GM19351 (cell line): ENCODE results near the gene HOXA4.

Source experiments
- ATAC-seq: cut with Tn5 transposase; IDR thresholded peaks from one replicate; pipeline ENCODE4 v1.9.1; 2021; ENCODE audit warnings: mild to moderate bottlenecking, moderate library complexity; ENCODE audit not compliant: unreplicated experiment

Gene HOXA4

DNA sequence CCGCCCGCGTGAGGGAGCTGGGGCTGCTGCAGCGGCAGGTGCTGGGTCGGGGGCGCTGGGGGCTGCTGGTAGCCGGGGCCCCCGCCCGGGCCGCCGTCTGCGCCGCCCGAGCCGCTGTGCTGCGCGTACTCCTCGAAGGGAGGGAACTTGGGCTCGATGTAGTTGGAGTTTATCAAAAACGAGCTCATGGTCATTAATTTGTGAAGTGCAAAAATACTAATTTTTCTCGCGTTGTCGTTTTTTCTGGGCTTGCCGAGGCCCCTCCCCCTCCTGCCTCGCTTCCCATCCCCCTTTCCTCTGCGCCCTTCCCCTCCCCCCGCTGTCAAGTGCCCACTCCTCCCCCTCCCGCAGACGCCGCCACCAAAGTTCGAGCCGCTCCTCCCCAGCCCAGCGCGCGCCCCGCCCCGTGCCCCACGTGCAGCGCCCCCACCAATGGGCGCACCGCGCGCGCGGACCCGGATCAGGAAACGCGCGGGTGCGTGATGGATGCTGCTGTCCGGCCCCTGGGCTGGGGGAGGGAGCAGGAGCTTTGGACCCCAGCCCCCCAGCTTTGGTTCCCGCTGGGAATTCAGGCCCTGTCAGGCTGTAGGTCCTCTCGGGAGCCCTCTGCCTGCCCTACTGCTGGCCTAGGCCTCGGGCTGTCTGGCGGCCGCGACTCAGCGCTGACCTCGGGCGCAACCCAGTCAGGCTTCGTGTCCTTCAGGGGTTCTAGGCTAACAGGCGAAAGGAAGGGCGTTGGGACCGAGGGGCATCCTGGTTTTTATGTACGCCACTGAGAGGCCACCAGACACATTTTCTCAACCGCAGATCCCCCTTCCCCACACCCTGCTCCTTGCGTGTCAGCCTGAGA is at the start of gene HOXA4:
Gene HOXA4 (minus strand): TSS at position 218 of the 850 bp plus-strand sequence. CDS start 24 bp downstream, at position 194.
- peak; percentile 67 for ATAC-seq

DNA sequence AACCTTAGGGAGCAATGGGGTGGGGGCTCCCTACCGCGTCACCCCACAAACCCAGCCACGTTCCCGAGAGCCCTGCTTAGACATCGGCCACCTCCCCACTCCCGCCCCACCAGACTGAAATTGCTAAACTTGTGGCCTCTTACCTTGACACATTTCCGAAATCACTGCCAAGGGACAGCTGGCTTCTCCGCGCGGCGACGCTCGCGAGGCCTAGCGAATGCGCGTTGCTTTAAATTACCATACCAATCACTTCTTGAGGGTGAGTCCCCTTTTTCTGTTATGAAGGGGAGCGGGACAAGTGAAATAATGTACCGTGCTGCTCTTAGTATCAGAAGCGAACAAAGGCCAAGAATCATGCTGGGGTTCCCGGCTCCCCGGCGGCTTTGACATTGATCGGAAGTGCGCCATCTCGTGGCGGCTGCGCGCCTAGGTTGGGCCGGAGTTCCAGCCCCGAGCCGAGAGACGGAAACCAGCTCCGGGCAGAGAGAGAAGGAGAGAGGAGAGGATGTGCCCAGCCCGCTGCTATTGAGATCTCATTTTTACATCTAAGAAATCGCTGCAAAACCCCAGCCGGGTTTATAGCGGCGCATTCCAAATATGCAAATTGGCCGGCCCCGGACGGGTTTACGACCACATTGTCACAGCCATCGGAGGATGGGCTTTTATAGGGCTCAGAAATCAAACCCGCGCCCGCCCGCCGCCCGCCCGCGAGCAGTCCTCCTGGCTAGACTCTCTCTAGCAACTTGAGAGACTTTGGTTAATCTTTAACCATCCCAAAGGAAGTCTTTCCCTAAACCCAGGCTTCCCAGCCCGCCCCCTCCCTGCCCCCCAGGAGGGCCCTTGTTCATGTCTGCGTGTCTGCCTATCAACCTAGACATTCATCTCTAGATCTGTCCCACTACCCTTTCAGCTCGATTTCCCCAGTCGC is 49.2 kb upstream of the HOXA4 start:
- ATAC-seq = no peak

DNA sequence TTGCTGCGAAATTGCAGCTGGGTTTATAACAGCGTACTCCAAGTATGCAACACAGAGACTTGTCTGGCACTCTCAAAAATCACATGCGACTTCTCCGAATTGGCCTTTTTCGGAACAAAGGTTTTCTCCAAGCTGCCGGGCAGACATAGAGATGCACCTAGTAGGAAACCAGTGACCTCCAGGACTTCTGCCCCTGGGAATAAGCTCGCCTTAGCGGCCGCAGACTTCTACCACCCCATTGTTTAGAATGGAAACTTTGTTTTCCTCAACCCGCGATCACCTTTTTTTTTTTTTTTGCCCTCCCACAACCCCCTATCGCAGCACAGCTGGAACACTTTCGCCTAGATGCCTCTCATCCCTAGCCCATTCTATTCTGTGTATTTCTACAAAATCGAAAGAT is 48.5 kb upstream of the HOXA4 start:
- no peak for ATAC-seq

DNA sequence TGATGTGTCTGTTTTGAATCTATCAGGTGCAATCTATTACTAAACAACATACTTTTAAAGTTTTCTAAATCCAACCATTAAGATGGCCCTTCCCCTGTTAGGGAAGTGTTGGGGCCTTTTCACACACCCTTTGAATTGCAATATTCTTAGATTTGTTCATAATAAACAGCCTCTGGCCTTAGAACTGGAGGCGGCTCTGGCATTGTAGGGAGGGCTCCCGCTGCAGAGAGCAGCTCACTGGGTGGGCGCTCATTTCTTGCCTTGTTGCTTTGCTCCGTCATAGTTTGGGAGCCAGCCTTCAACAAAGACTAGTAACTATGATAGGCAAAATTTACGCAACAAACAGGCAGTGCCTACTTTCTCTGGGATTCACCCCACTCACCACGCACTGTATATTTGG is 47.8 kb upstream of the HOXA4 start:
- no peak for ATAC-seq

DNA sequence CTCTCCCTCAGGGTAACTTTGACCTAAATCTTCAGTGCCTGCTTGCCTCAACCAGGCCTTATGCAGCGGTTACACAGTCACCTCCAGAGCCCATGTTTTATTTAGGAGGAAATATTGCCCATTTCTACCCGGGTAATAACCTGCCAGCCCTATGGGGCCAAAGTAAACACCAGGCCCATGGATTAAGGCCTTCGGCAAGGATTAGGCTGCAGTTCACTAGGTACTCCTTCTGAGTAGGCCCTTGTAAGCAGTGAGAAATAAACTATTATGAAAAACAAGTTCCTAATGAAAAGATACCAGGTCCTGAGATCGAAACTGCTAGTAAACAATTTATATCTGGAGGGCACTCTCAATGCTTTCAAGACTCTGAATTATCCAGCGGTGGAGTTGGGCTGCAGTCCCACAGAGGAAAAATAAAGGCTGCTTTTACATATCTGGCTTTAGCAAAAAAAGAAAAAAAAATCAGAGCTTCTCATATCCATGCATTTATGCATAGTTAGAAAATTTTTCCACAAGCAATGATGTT is 47.3 kb upstream of the HOXA4 start:
- ATAC-seq = no peak

DNA sequence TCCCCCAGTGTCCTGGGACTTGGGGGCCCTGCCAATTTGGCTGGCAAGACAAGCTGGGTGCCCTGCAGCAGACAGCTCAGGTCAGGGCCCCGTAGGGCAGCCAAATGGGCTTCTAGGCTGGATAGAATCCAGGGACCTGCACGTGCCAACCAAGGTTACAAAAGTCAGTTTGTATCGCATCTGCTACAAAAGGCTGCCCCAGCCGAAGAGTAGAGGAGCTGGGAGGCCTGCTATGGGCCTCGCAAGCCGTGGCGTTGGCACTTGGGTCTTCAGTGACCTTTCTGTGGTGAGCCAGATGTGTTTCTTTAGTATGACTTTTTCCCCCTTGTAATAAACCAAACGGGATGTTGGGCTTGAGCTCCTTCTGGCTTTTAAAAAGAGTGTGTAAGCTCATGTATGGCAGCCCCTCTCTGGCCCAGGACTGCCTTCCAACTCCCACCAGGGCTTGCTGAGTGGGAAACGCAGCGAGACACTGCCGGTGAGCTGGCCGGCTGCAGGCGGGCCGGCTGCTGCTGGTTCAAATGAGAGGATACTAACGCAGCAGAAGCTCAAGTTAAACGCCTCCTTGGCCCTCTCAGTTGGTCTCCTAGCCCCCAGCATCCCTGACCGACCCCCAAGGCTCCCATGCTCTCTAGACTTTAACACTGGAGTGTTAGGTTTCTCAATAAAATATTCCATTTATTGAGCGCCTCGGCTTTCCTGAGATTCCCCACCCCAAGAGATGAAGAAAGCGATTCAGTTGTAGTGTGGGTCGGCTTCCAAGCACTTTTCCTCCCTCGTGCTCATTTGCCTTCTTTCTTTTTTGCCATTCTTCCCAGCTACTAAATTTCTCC is 46.6 kb upstream of the HOXA4 start:
- ATAC-seq = no peak

DNA sequence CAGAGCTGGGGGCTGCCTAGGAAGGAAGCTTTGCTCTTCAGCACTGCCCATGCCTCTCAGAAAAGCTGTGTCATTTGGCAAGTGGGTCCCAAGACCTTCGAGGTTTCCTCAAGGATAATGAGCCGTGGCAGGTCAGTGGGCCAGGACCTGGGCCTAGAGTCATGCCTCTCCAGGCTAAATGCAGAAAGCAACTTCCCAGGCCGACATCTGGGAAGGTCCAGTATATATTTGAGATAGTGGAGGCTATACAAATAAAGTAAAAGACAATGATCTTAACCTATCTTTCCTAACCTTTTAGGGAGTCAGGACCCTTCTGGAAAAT is 45.9 kb upstream of the HOXA4 start:
- ATAC-seq = no peak

DNA sequence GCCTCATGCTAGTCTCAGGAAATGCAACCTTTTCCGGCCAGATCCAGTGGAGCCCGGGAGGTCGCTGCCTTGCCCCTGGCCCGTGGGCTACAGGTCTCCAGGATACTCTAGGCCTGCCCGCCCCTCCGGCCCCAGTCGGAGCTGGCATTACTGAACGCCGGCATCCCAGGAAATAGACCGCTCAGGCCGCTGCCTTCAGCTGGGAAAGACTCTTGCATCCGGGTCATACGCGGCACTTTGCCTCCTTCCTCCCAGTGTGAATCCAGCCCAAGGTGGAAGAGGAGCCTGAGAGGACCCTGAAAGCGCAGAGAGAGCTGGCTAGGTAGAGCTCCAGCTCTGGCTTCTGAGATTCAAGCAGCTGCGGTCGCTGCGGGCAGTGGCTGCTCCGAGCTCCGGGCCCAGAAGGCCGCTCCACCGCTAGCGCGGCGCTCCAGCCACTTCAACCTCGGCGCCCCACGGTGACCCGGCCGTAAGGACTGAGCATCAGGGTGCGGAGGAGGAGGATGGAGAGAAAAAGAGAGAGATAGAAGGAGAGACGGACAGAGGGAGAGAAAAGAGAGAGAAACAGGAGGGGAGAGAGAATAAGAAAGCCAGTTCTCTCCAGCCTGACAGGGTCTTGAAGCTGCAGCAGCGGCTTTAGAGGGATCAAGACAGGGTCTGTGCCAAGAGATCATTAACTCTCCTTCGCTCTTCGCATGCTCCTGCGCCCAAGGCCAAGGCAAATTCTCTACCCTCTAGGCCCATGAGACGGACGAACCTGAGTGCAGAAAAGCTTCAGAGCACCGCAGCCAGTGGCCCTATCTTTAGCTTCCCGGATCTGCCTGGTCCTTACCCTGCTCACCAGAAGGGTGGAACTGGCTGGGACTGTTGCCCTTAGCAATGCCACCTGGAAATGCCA is 45.3 kb upstream of the HOXA4 start:
- no peak for ATAC-seq

DNA sequence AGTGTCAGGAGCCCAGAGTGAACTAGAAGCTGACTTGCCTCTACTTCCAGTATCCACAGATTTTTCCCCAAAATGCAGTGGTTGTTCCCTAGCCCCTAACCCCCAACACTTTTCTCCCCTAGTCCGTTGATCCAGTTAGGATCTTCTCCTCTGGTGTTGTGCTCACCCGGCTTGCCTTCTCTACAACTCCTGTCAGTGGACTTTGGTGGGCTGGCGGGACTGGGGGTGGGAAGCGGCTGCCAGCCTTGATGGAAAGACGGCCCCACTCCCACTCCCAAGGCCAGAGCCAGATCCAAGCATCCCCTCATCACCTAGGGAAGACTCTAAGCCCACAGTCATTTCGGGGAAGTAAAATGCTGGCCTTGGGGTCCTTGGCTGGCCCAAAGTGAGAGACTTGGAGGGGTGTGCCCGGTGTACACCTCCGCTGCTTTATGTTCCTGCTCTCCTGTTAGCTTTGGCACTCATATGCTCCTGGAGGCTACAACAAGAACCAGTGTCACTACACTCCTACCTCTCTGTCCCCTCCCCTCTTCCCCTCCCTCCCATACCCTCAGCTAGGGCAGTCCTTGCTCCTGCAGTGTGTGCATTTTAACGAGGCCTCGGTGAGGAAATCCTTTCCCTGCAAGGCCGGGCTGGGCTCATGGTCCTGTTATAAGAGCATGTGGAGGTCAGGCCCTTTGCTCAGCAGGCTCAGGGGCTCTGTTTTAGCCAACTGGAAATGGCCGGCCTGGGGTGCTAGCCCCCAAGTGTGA is 44.5 kb upstream of the HOXA4 start:
- no peak for ATAC-seq

DNA sequence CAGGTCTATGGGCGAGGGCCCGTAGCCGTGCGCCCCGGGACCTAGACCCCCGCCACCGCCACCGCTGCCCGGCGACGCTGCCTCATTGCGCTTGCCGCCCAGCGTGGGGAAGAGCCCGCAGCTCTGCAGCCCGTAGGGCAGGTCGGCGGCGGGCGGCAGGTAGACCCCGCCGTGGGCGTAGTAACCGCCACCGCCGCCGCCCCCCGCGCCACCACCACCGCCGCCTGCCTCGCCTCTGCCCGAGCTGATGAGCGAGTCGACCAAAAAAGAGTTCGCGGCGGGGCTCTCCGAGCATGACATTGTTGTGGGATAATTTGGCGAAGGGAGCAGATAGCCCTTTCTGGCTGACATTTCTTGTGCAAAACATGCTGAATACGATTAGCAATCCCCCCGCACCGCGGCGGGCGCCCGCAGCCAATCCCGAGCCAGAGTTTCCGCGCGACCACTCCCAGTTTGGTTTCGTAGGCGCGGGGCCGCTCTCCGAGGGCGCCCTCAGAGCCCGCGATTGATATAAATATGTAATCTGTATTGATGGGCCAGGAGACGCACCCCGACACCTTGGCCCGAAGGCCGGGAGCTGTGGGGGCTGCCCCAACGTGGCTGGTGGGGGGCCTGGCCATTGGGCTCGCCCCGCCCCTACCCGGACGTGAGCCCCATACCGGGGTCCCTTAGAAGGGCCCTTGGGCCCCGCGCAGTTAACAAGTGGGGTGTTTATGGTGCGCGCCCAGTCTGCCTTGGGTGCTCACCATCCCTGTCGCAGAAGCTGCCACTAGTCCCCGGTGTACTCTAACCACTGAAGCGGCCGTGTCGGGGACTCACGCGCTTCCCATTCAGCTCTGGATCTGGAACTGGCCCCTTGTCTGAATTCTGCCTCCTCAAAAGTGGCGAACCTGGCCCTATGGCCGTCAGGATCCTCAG is 43.7 kb upstream of the HOXA4 start, which contains the start of gene HOXA10:
Gene HOXA10 (minus strand): TSS at position 365 of the 918 bp plus-strand sequence. CDS start 14 bp downstream, at position 351.
- no peak for ATAC-seq

DNA sequence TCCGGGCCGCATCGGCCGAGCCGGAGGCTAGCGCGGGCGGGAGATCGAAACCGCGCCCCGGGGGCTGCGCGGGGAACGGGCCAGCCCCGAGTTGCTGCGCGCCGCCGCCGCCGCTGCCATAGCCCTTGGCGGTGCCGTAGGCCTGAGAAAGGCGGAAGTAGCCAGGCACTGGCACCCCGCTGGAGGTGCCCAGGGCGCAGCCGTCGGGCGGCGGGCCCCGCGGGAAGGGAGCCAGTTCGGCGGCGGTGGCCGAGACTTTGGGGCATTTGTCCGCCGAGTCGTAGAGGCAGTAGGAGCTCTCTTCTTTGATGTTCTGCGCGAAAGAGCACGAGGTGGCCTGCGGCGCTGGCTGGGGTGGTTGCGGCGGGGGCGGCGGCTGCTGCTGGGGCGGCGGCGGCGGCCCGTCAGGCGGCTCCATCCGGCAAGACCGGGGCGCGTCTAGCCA is 43.0 kb upstream of the HOXA4 start:
- no peak for ATAC-seq

DNA sequence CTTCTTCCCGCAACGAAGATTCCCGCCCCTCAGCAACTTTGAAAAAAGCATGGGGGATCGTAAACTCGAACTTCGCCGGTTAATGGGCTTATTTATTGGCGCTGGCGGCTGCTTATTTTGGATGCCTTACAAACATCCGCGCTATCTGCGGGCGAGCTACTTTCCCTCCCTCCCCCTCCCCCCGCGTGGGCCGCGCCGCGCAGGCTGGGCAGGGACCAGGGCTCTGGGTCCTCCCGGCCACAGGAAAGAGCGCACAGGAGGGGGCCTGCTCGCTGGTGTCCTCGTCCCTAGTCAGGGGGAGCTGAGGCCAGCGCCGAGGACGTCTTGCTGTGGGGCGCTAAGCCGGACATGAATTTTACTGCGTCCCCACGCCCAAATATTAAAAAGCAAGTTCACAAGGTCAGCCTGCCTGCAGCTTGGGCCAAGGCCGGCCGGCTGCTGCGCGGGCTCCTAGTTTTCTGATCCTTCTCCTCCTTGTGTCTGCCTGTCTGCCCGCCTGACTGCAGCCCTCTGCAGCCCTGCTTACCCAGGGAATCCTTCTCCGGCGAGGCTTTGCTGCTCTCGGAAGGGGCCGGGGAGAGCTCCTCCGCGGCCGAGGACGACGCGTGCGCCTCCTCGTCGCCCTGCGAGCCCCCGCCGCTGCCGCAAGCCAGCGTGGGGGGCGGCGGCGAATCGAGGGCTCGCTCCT is 42.4 kb upstream of the HOXA4 start:
- ATAC-seq = no peak

DNA sequence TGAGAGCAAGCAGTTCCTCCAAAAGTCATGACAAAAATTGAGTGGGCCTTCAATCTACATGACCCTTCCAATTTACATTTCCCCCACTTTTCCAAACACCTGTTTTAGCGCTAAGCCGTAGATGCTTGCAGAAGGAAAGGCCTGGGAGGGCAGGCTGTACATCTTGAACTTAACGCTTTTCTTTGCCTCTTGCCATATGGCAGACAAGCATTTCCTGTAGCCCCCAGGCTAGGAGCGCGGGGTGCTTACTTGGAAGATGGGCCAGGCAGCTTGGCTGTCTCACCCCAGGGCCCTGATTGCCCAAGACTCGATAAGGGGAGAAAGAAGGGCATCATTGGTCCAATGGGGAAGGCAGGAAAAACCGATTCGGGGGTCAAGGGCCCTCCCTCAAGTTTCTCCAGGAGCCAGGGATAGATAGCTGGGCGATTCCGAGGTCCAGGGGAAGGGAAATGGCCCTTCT is 41.8 kb upstream of the HOXA4 start:
- ATAC-seq = no peak

DNA sequence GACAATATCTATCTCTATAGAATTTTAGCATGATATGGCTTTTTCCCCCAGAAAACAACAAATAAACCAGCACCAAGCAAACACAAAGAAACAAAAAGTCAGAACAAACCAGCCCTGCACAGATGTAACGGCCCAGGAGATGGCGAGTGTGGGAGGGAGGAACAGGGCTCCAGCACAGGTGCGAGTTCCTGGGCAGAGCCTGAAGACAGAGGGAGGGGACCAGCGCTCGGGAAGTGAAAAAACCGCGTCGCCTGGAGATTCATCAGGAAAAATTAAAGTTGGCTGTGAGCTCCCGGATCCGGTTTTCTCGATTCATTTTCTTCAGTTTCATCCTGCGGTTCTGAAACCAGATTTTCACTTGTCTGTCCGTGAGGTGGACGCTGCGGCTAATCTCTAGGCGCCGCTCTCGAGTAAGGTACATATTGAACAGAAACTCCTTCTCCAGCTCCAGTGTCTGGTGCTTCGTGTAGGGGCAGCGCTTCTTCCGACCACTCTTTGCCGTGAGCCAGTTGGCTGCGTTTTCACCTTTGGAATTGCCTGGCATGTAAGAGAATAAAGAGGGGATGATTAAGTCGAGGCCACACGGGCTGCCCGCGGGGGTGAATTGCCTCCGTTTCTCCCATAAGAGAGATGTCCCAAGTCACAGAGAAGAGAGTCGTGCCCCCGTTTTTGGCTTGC is 41.2 kb upstream of the HOXA4 start:
- ATAC-seq = no peak

DNA sequence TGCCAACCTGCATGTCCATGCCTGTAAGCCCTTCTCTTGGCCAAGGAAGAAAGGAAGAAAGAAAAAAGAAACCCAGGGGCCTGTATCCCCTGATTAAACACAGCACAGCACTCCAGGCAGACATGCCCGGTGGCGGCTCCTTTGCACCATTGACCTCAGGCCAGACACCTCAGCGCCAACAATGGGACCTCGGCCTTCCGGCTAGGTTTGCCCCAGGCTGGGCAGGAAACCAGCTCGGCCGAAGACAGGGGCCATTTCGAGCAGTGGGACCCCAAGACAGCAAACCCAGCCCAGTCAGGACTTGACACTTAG is 40.7 kb upstream of the HOXA4 start:
- ATAC-seq = no peak

DNA sequence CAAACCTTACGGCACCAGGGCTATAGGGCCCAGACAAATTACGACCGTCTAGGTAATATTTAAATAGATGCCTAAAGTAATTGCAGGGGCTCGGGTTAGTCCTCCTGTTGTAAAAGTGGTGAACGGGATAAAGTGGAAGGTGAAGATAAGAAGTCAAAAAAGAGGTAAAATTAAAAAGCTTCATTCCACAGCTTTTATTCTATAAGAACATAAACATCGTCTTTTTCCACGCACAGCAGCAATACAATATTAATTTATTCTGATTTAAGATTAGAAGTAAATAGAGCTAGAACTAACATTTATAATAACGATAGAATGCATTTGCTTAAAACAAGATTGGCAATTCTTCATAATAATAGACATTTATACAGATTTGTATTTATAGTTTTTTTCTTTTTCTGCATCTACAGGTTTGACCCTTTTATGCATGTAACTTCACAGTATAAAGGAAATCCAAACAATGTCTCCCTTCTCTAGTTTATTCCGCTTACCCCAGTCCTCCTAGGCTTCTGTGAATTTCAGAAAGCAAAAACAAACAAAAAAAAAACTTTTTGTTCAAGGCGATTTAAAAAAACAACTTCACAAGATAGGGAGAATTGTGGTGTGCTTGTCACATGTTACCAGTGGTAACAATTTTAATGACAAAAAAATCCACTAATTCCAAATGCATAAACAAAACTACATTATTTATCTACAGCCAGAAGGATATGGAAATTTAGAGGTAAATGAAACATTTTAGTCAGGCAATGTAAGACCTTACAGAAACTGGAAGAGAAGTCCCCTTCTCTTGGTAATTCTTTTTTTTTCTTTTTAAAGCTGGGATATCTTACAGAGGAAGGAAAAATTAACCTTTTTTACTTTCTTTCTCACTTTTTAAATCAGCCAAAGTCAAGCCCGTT is 40.1 kb upstream of the HOXA4 start:
- no peak for ATAC-seq
